Activated CD8-positive, alpha-beta memory T cell treated with anti-CD3 and anti-CD28 coated beads for 4 hours (primary cell): ENCODE data around the gene VAC14.

Experiments used
- DNase-seq, 2 donors: peaks; one replicate each; pipeline ENCODE4 v3.0.0-alpha.2; 2020; ENCODE audit warnings: low read depth in 2 of 2

Gene VAC14

GRCh38 chr16:70708366-70709246, 92.4 kb downstream of the VAC14 start:
- no peak for DNase-seq

DNA sequence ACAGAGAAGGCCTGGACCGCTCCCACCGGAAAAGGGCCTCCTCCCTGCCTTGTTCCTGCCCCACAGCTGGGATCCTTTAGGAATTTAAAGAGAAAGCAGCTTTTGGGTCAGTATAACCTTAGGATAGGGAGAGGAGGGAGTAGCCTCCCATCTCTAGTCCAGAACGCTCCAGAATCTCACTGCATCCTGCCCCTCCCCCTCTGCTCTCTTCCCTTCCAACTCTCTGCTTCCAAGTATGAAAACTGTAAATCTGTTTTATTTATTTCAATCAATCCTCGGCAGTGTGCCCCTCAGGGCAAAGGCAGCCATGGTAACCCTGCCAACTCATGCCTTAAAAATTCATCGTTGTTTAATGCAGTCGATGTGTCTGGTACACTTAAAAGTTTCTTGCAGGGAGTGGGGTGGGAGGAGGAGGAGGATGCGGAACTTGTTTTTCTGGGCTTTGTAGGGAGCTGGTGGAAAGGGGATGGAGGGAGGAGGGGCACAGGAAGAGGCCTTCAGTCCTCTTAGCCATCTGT, 94.0 kb downstream of the VAC14 start:
- DNase-seq, result no peak

GRCh38 chr16:70705056-70705455, 95.9 kb downstream of the VAC14 start:
- no peak for DNase-seq

DNA sequence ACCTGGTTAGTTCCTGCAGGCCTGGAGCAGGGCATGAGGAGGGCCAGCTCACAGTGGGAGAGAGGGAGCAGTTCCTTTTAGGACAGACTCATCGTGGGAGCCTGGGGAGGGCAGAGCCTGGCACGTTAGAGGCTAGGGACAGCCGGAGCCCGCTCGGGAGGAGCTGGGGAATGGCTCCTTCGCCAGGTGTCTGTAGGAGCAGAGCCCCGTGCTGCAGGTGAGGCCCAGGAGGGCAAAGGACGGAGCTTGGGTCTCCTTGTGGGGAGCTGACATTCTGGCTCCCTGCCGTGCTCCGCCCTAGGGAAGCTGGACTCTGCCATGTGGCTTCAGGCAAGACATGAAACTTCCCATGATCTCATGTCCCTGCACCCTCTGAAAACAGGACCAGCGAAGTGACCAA, 96.4 kb downstream of the VAC14 start:
- no peak for DNase-seq

DNA sequence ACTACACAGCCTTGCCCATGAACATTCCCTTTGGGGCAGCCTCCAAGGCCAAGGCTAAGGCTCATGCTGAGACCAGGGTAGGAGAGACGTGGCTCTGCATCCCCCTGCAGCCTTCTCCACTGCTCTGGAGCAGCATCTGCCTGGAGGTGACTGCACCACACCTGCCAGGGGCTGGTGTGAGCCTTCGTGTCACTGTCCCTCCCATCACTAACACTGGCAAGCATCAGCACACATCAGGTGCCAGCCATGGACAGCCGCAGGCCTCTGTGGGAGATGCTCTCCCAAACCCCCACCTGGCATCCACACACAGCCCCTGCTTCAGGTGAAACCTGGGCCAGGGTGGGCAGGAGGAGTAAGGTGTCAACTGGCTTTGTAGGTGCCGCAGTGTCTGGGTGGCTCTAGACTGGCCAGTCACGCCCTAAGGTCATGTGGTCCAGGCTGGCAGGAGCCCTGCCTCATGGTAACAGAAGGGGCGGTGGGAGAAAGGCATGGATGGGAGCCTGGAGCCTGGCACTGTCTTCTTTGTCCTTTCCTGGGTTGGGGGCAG, 97.0 kb downstream of the VAC14 start:
- DNase-seq, result no peak

DNA sequence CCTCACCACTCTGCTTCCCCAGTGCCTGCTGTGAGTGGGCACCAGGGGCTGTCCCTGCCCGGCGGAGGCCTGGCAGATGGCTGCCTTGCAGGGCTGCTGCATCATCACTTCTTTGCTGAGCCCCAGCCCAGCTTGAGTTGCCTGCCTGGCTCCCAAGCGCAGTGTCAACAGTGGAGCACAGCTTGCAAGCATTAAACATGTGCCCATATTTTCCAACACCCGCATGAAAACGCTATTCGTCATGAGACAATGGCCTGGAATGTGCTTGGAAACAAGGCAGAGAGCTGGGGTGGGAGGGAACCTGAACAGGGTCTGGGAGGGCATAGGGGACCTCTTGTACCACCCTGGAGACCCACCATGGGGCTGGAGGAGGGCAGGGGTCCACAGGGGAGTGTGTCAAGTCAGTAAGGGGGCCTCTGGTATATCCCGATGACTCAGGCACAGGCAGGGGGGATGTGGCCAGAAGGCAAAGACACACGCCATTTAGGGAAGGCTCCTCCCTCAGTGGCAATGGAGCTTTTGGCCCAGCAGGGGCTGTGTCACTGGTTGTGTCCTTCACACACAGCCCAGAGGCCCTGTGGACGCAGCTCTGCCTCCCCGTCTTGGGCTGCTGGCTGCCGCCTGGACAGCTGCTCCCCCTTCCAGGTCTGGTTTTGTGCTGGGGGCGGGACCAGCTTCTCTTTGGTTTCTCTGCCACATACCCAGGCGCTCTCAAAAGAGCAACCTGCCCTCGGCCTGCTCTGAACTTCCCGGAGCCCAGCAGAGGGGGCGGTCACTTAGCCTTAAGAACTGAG, 97.7 kb downstream of the VAC14 start:
- no peak for DNase-seq

DNA sequence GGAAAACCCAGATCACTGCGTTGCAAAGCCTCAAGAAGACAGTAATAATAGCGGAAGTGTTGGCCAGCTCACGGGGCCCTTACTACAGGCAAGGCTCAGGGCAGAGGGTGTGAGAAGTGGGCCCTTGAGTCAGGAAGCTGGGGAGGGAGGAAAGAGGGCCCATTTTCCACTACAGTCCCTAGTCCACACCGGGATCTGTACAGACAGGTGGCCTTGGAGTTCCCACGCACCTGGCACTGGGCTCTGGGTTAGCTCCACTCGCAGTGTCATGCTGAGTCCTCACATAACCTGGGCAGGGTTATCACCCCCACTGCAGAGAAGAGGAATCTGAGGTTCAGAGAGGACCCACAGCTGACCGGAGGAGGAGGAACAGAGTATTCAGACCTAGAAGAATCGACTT, 98.3 kb downstream of the VAC14 start:
- DNase-seq, result no peak

DNA sequence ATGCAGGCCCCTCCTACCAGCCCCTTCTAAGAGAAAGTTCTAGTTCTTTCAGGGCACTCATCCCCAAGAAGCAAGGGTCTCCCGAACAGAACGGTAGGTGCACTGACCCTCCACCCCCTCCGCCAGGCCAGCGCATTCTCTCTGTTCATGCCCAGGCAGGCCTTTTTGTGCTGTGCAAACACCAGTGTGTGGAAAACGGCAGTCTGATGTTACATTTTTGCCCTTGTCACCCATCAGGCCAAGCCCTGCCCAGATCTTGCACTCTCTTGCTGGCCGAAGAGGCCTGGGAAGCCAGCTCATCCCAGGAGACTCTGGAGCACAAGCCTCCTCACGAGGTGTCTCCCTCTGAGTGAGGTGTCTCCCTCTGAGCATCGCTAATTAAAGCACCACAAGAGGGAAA, 99.0 kb downstream of the VAC14 start:
- DNase-seq, result no peak

GRCh38 chr16:70701596-70701995, 99.4 kb downstream of the VAC14 start:
- DNase-seq, result no peak

- DNase-seq, result no peak
Observed at GRCh38 chr16:70701036-70701435, 99.9 kb downstream of the VAC14 start.

DNA sequence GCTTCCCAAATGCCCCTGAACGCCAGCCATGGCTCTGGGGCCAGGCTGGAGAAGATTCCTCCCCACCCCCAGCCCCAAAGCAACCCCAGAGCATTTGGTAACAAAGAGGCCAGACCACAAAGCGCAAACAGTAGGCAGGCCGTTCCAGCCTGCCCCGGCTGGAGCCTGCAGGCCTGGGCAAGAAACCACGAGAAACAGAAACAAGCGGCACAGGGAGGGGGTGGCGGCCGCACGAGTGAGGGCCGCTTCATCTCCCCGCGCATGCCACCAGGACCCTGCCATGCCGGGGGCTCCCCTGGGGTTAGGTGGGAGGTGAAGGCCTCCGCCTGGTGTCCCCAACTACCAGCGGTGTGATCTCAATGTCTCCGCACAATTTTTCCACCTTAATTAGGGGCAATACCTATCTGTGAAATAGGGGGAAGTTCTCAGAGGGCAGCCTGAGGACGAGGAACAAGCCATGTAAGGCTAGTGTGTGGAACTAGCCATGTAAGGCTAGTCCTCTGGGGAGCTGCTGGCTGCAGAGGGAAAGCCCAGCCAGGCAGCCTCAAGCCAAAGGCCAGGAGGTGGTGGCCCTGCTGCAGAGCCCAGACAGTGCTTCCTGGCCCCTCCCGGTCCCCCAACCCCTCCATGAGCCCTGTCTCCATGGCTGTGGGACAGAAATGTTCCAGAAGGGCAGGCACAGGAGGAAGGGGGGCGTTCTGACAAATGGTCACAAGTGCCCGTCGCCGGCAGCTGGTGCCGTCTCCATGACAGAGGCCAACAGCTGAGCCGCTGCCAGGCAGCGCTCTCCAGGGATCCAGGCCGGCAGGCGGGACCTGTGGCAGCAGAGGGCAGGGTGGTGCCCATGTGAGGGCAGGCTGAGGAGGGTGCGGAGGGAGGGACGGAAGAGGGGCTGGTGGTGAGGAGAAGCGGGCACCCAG, 100.6 kb downstream of the VAC14 start:
- no peak for DNase-seq

DNA sequence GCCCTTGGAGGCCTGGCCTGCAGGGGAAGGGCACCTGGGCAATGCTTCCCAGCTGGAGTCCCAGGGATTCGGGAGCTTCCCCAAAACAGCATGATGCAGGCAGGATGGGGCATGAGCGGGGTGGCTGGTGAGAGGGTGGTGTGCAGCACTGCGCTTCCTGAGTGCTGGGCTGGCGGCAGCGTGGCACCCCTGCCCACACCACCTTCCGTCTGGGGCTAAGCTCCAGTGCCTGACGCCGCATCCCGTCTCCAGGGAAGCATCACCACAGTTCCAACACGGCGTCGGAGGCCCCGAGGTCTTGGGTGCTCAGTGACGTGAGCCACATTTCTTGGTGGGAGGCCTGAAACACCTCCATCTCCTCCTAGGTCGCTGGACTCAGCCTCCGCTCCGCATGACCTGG, 101.3 kb downstream of the VAC14 start:
- DNase-seq, result no peak

GRCh38 chr16:70698901-70699300, 102.1 kb downstream of the VAC14 start:
- DNase-seq, result no peak

DNA sequence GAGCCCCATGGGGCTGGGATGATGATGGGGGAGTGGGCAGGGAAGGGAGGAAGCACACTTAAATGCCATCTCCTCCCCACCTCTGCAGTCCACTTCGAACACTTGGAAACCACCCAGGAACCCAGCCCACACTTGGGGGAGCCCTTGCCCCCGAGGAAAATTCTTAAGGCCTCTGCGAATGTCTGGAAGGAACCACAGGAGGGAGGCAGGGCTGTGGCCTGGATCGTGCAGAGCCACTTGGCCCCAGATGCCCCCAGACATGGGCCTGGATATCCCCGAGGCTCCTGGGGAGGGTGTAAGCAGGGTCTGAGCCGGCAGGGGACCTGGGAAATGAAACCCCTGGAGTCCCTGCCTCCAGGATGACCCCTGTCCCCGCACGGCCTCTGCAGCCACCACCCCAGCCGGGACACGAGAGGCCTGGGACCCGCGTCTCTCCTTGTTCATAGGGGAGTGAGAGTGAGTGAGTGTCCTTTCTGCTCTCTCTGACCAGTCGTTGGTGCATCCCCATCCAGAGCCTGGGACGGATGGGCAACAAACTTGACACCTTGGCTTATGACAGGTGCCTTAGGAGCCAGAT, 103.3 kb downstream of the VAC14 start:
- no peak for DNase-seq

DNA sequence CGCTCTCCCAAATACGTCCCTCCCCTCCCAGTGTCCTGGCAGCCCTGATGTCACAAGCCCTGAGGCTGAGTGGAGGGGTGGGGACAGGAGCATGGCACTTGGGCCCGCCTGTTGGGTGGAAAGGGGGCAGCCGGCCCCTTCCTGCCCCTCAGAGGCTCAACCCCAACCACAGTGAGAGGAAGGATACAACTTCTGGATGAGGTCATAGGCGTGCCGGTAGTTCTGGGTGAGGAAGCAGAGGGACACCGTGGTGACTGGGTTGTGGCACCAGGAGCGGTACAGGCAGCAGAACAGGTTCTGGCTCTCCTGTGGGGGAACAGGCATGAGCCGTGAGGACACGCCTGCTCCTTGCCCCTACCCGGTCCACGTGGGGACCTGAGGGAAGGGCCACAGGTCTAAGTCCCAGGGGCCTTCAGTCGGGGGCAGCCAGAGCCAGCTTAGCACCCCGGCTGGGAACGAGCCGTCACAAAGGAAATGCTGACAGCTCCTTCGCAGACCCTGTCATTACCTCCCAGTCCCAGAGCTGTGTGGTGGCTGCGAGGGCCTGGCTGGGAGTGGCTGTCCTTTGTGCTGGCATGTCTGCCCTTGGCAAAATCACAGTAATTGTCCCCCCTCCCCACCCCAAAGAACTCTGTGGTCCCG, 103.9 kb downstream of the VAC14 start:
- DNase-seq, result no peak

DNA sequence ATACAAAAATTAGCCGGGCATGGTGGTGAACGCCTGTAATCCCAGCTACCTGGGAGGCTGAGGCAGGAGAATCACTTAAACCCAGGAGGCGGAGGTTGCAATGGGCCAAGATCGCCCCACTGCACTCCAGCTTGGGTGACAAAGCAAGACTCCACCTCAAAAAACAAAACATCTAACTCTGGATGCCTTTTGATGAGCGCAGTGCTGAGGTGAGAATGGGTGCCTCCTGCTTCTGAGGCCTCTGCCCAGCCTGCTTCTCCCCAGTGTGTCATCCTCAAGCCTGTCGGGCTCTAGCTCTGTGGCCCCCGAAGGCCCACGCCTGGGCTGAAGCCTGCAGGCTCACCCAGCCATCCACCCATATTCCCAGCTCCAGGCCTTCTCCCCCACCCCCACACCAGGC, 104.6 kb downstream of the VAC14 start:
- no peak for DNase-seq

- no peak for DNase-seq
Observed at GRCh38 chr16:70695331-70696070, 105.5 kb downstream of the VAC14 start.

- no peak for DNase-seq
Observed at GRCh38 chr16:70694868-70695218, 106.1 kb downstream of the VAC14 start.

GRCh38 chr16:70694088-70694867, 106.7 kb downstream of the VAC14 start:
- DNase-seq, result no peak
